HG03558 (cell line): Measurements from ENCODE around the gene FOLR3.
"Not testable (repeated sequence)": the region's sequence is repeated elsewhere in the genome, so short reads cannot be mapped to it uniquely, and the experiment has no call there.

Experiments
- ATAC-seq: cut with Tn5 transposase; IDR thresholded peaks from one replicate; pipeline ENCODE4 v1.9.1; 2021; ENCODE audit warnings: moderate number of reproducible peaks; ENCODE audit not compliant: unreplicated experiment; ENCODE audit errors: extremely low read depth

Gene FOLR3

DNA sequence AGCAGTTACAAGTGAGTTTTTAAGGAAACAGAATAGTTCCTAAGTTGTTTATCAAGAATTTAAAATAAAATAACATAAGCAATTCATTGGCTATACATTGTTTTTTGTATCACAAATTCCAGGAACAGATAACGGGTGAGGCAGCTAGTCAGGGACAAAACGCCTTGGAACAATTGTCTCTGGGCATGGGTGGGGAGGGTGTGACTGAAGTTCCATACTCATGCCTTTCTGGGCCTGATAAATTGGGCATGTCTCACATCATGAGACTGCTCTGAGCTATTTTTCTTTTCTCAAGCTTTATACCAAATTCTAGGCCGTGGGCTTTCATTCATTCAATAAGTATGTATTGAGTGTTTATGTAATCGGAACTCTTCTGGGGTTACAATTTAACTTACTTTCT, 21.6 kb downstream of the FOLR3 start:
- no peak for ATAC-seq

DNA sequence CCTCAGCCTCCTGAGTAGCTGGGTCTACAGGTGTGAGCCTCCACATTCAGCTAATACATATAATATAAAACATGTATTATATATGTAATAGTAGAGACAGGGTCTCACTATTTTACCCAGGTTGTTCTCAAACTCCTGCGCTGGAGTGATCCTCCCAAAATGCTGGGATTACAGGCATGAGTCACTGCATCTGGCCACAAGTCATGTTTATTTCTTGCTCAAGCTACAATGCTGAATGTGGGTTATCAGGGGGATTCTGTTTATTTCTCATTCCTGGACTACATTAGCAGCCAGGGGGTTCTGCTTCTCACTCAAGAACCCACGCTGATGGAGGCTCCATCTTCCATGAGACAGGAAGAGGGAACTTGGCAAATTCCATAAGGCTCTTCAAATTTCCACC, 24.8 kb downstream of the FOLR3 start:
- no peak for ATAC-seq

- ATAC-seq: no peak
Measured at GRCh38 chr11:72162891-72163492, 27.5 kb downstream of the FOLR3 start.

DNA sequence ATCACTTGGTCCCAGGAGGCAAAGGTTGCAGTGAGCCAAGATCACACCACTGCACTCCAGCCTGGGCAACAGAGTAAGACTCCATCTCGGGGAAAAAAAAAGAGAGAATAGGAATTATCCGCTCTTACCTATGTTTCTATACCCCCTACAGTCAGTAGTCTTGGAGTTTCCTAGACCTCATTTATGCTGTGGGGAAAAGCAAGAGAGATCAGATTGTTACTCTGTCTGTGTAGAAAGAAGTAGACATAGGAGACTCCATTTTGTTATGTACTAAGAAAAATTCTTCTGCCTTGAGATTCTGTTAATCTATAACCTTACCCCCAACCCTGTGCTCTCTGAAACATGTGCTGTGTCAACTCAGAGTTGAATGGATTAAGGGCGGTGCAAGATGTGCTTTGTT, 28.7 kb downstream of the FOLR3 start:
- ATAC-seq: not testable (repeated sequence)

GRCh38 chr11:72169046-72169555, 33.6 kb downstream of the FOLR3 start:
- not testable (repeated sequence) for ATAC-seq

GRCh38 chr11:72169754-72170153, 34.2 kb downstream of the FOLR3 start:
- ATAC-seq: not testable (repeated sequence)

- ATAC-seq: not testable (repeated sequence)
Measured at GRCh38 chr11:72172043-72172442, 36.5 kb downstream of the FOLR3 start.

DNA sequence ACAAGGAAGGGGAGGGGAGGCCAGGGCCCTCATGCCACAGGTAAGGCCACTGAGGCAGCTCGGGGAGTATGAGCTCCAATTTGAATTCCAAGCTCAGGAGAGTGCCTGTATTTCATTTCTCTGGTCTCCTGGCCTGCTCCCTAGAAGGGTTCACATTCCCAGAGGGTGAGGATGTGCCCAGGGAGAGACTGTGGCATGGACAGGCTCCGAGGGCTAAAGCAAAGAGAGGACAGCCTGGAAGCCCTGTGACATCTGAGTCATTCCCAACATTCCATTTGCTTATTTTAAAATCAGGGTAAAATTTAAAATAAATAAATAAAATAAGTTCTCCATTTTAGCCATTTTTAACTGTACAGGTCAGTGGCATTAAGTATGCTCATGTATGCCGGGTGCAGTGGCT, 37.8 kb downstream of the FOLR3 start:
- ATAC-seq: no peak

DNA sequence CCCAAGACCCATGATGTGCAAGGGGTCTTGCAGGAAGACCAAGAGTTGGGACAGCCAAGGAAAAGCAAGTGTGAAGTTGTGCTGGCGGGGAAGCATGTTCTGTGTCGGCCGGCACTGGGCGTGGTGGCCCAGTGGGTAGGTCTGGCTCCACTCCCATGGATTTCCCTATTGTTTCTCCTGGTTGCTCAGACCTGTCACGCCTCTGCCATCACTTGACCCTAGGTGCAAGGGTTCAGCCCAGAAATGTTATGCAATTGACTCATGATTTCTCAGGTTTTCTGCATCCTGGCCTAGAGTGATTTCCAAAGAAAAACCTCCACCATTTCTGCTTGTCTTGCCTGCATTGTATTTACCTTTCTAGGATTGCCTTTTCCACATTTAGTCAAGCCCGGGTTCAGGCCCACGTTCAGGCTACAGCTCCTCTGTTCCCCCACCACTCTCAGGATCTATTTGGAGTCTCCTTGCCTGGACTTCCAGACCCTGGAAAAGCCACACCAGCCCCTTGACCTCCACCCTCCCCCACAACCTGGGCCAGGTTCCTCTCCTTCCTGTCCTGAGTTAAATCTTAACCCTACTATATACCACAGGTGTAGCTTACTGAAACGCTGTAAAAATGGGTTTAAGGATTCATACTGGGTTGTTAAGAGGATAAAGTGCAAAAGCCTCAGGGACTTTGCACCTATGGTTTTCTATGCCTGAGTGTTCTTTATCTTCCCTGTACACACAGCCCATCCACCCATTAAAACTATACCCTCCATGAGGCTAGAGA, 39.0 kb downstream of the FOLR3 start:
- no peak for ATAC-seq

DNA sequence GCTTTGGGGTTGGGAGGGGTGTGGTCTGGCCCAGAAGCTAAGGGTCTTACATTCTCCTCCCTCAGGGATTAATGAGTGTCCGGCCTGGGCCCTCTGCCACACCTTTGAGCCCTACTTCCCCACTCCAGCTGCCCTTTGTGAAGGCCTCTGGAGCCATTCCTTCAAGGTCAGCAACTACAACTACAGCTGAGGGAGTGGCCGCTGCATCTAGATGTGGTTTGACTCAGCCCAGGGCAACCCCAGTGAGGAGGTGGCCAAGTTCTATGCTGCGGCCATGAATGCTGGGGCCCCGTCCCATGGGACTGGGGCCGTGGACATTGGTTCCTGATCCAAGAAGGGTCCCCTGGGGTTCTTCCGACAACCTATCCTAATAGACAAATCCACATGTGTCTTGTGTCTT, 42.1 kb downstream of the FOLR3 start:
- no peak for ATAC-seq

DNA sequence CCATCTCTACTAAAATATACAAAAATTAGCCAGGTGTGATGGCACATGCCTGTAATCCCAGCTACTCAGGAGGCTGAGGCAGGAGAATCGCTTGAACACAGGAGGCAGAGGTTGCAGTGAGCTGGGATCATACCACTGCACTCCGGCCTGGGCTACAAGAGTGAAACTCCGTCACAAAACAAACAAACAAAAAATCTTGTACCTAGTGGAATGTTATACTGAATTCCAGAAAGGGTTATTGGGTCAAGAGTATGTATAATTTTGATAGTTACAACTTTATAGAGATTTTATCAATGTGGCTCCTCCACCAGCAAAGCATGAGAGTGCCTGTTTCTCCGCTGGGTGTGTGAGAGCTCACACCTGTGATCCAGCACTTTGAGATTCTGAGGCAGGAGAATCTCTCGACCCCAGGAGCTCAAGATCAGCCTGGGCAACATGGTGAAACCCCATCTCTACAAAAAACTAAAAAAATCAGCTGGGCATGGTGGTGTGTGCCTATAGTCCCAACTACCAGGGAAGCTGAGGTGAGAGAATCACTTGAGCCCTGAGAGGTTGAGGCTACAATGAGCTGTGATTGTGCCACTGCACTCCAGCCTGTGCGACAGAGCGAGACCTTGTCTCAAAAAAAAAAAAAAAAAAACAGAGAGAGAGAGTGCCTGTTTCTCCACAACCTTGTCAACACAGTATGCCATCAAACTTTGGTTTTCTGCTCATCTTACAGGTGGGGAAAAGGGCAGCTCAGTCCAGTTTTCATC, 43.7 kb downstream of the FOLR3 start:
- no peak for ATAC-seq

GRCh38 chr11:72179804-72180396, 44.4 kb downstream of the FOLR3 start:
- ATAC-seq: no peak

DNA sequence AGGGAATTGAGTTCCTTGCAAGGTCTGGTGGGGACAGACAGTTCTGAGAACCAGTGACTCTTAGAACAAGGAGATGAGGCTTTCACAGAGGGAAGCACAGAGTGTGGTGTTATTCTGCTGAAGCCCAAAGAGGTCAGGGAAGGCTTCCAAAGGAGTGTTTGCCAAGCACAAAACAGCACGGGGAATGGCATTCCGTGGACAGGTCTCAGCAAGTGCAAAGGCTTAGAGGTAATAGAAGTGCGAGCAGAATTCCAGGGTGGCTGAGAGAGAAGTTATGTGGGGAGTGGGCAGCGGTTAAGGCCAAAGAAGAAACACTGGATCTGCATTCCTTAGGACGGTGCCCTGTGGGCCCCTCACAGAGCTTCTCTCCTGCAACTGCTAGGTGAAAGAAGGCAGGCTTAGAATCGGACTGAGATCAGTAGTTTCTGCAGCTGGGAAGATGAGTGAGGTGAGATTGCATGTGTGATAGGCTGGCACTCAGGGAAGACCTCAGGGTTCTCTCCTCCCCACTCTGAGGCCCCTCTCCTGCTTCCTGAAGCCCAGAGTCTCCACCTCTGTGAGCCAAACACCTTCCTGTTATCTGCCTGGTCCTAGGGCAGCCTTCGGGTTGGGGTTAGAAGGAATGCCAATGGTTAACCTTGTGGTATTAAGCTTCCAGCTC, 45.5 kb downstream of the FOLR3 start:
- ATAC-seq: not testable (repeated sequence)

GRCh38 chr11:72181553-72181958, 46.0 kb downstream of the FOLR3 start:
- ATAC-seq: not testable (repeated sequence)

GRCh38 chr11:72188267-72188666, 52.7 kb downstream of the FOLR3 start:
- no peak for ATAC-seq
